Activated T-cell treated with anti-CD3 and anti-CD28 coated beads for 1 hour (primary cell): ENCODE results near the gene GRAMD1B.
"Not testable (repeated sequence)": the region's sequence is repeated elsewhere in the genome, so short reads cannot be mapped to it uniquely, and the experiment has no call there.

Experiments used
- DNase-seq: peaks from one replicate; pipeline ENCODE4 v3.0.0-alpha.2; 2020; ENCODE audit warnings: low read depth

Gene GRAMD1B

GRCh38 chr11:123509737-123510578 is 79.9 kb downstream of the GRAMD1B start:
- no peak for DNase-seq

DNA sequence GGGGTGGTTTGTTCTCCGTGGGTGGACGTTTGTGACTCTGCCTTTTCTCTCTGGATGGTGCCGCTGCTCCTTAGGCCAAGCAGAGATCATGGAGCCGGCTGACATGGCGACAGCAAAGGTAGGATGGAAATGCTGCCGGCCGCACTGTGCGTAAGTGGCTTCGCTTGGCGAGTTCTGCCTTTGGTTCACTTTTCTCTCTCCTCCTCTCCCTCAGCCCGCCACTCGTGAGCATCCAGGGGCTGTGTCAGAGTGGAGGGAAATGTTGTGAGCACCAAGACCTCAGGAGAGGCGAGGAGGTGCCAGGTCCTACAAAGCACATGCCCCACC is 80.5 kb downstream of the GRAMD1B start:
- DNase-seq: no peak

DNA sequence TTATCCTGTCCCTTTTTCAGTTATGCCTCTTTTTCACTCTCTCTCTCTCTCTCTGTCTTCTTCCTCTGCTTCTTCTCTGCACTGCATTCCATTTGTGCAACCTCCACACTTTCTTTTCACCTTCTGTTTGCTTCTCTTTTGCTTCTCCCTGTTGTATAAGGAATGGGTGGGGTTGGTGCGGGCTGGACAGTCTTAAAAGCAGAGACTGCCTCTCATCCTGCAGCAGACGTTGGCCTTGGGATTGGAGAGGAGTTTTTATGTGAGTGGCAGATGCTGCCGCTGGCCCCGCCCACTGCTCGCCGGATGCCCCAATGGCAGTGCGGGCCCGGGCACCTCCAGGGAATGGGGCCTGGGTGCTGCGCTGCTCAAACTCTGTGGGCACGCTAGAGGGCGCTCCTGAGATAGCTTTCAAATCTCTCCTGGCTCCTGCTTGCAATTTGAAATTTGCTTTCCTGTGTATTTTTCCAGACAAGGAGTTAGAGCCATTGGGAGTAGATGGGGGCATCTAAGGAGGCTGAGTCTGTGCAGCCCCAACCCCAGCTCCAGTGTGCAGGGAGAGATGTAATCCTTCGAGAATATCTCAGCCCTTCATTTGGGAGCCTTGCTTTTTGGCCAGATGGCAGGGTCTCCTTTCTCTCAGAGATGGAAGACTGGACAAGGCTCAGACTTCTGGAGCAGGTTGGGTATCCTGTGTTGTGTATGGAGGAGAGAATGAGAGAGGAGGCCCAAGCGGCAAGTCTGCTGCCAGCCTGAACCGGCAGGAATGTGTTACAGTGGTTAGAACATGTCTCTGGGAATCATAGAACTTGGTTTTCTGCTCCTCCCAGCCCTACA is 81.2 kb downstream of the GRAMD1B start:
- peak; percentile 41 for DNase-seq

GRCh38 chr11:123513309-123513708 is 83.2 kb downstream of the GRAMD1B start:
- not testable (repeated sequence) for DNase-seq

DNA sequence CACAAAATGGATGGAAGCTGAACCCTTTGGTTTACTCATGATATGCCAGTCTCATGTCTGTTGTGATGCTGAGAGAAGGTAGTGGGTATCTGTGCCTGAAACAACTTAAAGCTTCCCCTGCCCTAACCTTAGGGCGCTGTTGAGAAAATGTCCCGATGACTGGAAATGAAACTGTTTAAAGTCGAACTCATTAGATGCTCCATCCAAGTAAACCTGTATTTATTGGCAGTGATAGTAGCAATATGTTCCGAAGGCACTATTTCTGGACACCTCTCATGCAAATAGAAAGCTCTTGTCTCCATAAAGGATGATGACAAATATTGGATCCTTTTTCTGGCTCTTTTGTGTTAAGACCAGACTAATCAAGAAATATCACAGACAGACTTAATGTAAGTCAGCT is 86.2 kb downstream of the GRAMD1B start:
- DNase-seq: no peak

GRCh38 chr11:123517559-123518364 is 87.7 kb downstream of the GRAMD1B start:
- no peak for DNase-seq

- DNase-seq: no peak
Observed at GRCh38 chr11:123518496-123519054, 88.5 kb downstream of the GRAMD1B start.

- no peak for DNase-seq
Observed at GRCh38 chr11:123519055-123519796, 89.2 kb downstream of the GRAMD1B start.

DNA sequence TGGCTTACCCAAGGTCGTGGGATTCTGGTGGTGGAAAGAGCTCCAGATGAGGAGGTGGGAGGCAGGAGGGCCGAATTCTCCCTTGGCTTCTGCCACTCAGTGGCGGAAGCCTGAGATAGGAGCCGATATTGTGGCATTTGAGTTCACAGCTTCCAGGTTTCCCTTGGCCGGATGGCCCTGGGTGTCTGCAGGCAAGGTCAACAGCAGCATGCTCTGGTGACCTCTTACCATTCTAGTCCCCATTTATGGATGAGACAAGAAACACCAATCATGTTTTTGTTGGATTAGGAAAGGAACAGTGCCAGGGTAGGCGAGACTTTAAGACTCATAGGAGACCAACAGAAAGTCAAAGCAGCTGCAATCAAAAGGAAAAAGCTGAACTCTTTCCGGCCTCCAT is 89.7 kb downstream of the GRAMD1B start:
- no peak for DNase-seq

GRCh38 chr11:123520476-123520875 is 90.4 kb downstream of the GRAMD1B start:
- not testable (repeated sequence) for DNase-seq

GRCh38 chr11:123521001-123521400 is 90.9 kb downstream of the GRAMD1B start:
- DNase-seq: no peak

- DNase-seq: no peak
Observed at GRCh38 chr11:123521930-123522329, 91.9 kb downstream of the GRAMD1B start.

DNA sequence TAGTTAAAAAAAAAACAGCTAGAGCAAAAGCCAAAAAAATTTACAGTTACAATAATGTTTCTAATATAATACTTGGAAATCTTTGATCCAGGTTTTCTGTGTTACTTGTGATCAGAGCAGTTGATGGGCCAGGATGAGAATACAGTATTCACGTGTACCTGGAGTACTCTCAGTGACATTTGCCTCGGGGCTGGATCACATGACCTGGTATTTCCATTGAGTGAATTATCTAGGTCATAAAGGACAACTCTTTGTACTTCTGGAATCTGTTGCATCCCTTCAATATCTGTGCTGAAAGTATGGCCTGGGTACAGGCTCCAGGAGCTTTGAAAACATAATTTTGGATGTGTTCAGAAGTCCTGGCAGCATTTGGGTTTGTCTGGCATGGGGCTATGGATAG is 93.5 kb downstream of the GRAMD1B start:
- no peak for DNase-seq

DNA sequence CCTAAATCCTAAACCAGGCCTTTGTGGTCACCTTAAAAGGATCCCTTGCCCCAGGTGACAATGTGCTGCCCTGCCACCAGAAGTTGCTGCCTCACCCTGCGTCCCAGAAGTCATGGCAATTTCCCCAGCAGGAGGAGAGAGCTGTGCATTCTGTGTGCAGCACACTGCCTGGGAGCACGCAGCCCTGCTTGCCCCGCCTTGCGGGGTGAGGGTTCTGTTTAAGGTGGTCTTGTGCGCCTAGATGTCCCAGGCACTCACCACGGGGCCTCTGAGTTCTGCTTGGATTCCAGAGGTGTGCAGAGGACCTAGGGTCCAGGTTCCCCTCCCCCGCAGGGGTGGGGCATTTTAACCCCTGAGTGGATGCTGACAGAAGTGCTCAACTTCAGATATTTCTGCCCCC is 95.0 kb downstream of the GRAMD1B start:
- DNase-seq: no peak

- DNase-seq: no peak
Observed at GRCh38 chr11:123525511-123525918, 95.4 kb downstream of the GRAMD1B start.

DNA sequence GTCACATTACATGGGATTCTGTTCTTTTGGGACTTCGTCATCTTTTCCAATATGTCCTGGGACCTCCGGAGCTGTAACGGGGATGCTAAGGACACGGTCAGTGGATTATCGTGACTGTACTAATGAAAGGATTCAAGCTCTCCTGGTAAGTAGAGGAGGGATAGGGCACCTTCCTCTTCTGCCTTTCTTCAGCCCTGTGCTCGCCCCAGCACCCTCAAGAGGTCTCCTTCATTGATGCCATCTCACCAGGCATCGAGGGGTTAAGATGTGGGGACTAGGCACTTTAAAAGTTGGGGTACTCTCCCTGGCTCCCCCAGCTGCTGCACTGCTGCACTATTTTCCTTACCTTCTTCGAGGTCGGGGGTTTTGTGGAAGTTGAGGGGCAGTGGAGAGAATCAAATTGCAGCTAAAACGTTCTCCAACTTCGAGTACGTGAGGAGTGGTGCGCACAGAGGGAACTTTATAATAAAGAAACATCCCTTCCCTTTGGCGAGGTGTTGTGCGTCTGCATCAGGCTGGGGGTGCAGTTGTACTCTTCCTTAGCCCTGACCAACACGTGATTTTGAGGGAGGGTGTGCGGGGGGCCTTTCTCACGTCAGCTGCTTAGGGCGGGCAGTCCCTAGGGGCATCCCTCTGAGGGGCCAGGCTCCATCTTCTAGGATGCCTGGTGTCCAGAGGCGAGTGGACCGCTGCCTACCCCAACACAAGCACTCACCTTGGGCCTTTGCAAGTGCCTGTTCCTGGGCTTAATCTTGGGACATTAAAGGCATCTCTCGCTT is 96.1 kb downstream of the GRAMD1B start:
- no peak for DNase-seq

DNA sequence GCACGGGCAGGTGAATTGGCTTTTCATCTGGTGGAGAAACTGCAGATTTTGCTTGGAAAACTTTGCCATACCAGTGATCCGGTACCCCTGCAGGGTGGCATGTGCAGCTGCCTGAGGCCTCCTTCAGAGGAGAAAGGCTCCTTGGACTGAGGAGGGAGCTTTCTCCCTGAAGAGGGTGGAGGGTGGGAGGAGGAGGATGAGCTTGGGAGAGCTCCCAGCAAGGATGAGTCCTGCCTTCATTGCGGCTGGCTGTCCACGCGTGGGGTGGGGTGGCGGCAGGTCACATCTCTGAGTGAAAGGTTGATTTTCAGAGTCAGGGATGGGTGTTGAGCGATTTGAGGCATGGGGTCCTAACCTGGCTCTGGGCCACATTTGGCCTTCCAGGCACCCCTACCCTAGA is 96.8 kb downstream of the GRAMD1B start:
- DNase-seq: no peak

DNA sequence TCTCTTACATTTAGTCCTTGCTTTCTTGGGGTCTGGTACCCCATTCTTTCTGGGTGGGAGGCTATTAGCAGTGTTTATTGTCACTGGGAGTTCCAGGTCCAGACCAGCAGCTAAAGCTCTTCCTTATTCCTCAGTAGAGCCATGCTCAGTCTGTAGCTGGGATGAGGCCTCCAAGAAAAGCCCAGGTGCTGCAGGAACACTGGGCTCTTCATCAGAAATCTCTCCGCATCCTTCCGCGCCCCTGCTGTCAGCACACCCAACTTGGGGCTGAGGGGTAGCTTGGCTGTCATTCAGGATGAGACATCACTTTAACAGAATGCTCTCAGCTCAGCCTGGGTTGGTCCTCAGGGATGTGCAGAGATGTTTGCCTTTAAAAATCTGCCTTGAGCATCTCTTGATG is 97.5 kb downstream of the GRAMD1B start:
- DNase-seq: no peak

- DNase-seq: no peak
Observed at GRCh38 chr11:123527947-123528346, 97.9 kb downstream of the GRAMD1B start.

DNA sequence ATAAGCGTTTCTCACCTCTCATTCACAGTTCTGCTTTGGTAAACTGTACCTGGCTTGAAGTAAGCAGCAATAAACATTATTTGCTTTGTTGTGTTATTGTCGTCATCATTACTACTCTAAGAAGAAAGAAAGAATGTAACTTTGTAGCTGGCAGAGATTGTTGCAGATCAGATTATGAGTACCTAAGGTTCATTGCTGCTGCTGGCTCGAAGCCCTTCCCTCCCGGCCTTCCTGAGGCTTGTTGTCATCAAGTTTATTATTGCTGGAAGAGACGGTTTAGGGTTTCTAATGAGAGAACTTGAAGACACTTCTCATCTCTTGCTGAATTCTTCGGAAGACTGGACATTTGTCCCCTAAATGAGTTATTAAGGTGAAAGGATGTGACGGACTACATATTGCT is 101.3 kb downstream of the GRAMD1B start:
- no peak for DNase-seq

GRCh38 chr11:123532131-123532530 is 102.1 kb downstream of the GRAMD1B start:
- no peak for DNase-seq
